HepG2 (cell line): ENCODE measurements around the gene RPS8. TPM values are rescaled to one million over a fixed set of nuclear protein-coding genes. Genes with fewer than 3 reads are reported as not detected.
A peak's percentile ranks its signal among the peaks of the same experiment; 100 is the strongest.

Source experiments
- ARNTL ChIP-seq: sonication (generic); formaldehyde crosslinking; IDR thresholded peaks from 2 replicates; pipeline ENCODE4 v1.4.0; 2020; ENCODE audit warnings: mild to moderate bottlenecking, missing genetic modification reagents
- BRCA1 ChIP-seq: sonication (generic); formaldehyde crosslinking; IDR thresholded peaks from 2 replicates; pipeline ENCODE4 v1.4.0; 2020; ENCODE audit warnings: missing genetic modification reagents
- CENPX ChIP-seq: sonication (generic); formaldehyde crosslinking; IDR thresholded peaks from 2 replicates; pipeline ENCODE4 v1.9.0; 2021; ENCODE audit warnings: mild to moderate bottlenecking, missing genetic modification reagents, moderate library complexity
- CSRNP1 ChIP-seq: sonication (generic); formaldehyde crosslinking; IDR thresholded peaks from 2 replicates; pipeline ENCODE4 v1.8.1; 2023; ENCODE audit warnings: mild to moderate bottlenecking, missing genetic modification reagents
- ERF ChIP-seq: IDR thresholded peaks from 2 replicates; pipeline ENCODE4 v1.6.1; 2018; ENCODE audit warnings: missing biosample characterization, missing genetic modification reagents
- HNF1B ChIP-seq: sonication (generic); formaldehyde crosslinking; IDR thresholded peaks from 2 replicates; pipeline ENCODE4 v1.5.1; 2020; ENCODE audit warnings: mild to moderate bottlenecking, moderate library complexity, missing genetic modification reagents
- KMT2B ChIP-seq: IDR thresholded peaks from 2 replicates; pipeline ENCODE4 v1.6.1; 2016; ENCODE audit warnings: missing genetic modification reagents, missing compliant biosample characterization
- REL ChIP-seq: sonication (generic); formaldehyde crosslinking; conservative IDR thresholded peaks from 2 replicates; pipeline ENCODE4 v1.8.0; 2022; ENCODE audit warnings: mild to moderate bottlenecking, missing genetic modification reagents, moderate library complexity
- TSC22D2 ChIP-seq: sonication (generic); formaldehyde crosslinking; IDR thresholded peaks from 2 replicates; pipeline ENCODE4 v1.5.1; 2020; ENCODE audit warnings: missing genetic modification reagents, mild to moderate bottlenecking, borderline replicate concordance
- ZNF280B ChIP-seq: sonication (generic); formaldehyde crosslinking; IDR thresholded peaks from 2 replicates; pipeline ENCODE4 v1.5.0; 2020; ENCODE audit warnings: missing genetic modification reagents, mild to moderate bottlenecking, borderline replicate concordance
- ZNF331 ChIP-seq: sonication (generic); formaldehyde crosslinking; IDR thresholded peaks from 2 replicates; pipeline ENCODE4 v1.4.0; 2020; ENCODE audit warnings: missing genetic modification reagents
- ZNF337 ChIP-seq: sonication (generic); formaldehyde crosslinking; IDR thresholded peaks from 2 replicates; pipeline ENCODE4 v1.5.1; 2020; ENCODE audit warnings: missing genetic modification reagents, low read depth, mild to moderate bottlenecking, borderline replicate concordance
- ZNF615 ChIP-seq: sonication (generic); formaldehyde crosslinking; IDR thresholded peaks from 2 replicates; pipeline ENCODE4 v1.5.0; 2020; ENCODE audit warnings: mild to moderate bottlenecking, missing genetic modification reagents, borderline replicate concordance
- ZNF709 ChIP-seq: sonication (generic); formaldehyde crosslinking; IDR thresholded peaks from 2 replicates; pipeline ENCODE4 v1.5.0; 2020; ENCODE audit warnings: mild to moderate bottlenecking, missing genetic modification reagents
- polyA plus RNA-seq, 8 experiments: library from polyadenylated mRNA; depleted of rRNA in 3 of 8; stranded (reverse) in 7 of 8; unstranded in 1 of 8; fragments of >200 nt; fragmentation: Illumina TruSeq in 4 of 8; extraction: Trizol in 4 of 8; gene quantifications; 2 replicates each; pipeline versions ENCODE4 v1.2.1 to v1.2.3, GENCODE V29; 2011 to 2016; ENCODE audit warnings: low read depth in 4 of 8, missing spikeins in 1 of 8, mixed read lengths in 1 of 8; ENCODE audit not compliant: insufficient read depth in 1 of 8
- total RNA-seq, 5 experiments: library from RNA; depleted of rRNA; stranded (reverse); fragments of >200 nt; fragmentation: Illumina TruSeq; extraction: Trizol; gene quantifications; 2 replicates each; pipeline ENCODE4 v1.2.3, GENCODE V29; 2016; ENCODE audit warnings: low read depth in 1 of 5
- TF ChIP-seq, protein P1 (sequence below): sonication (generic); formaldehyde crosslinking; IDR thresholded peaks from 2 replicates; pipeline ENCODE4 v1.5.1; 2020; ENCODE audit warnings: missing genetic modification reagents, mild to moderate bottlenecking, borderline replicate concordance
- TF ChIP-seq, protein P2 (sequence below), 2 experiments: sonication (generic) in 1 of 2; formaldehyde crosslinking in 1 of 2; IDR thresholded peaks; 2 replicates each; pipeline versions ENCODE4 v1.5.1 to v1.6.1; 2011 to 2020; ENCODE audit warnings: borderline replicate concordance in 1 of 2, low read depth in 1 of 2, low read length in 1 of 2, mild to moderate bottlenecking in 1 of 2, missing genetic modification reagents in 1 of 2, moderate library complexity in 1 of 2
- TF ChIP-seq, protein P3 (sequence below): sonication (generic); formaldehyde crosslinking; IDR thresholded peaks from 2 replicates; pipeline ENCODE4 v1.4.0; 2020; ENCODE audit warnings: missing genetic modification reagents

RPS8 gene
- total and polyA plus RNA-seq, 2 of the 13 experiments (the other 11 are each of a cell fraction or from before 2014, with no cell fraction given): 2,628 to 2,822 TPM

GRCh38 chr1:44775078-44775929 is at the start of gene RPS8 (continued):
- TF ChIP-seq BRCA1 (peak; percentile 84), ZNF709 (CRISPR knock-in tag) (no peak; the same call in 1 of the 2 replicates), CSRNP1 (CRISPR knock-in tag) (peak; percentile 48; the same call in 1 of the 2 replicates), ZNF280B (no peak), ZNF337 (CRISPR knock-in tag) (no peak; the same call in 1 of the 2 replicates), HNF1B (CRISPR knock-in tag) (peak; percentile 69; the same call in 1 of the 2 replicates), CENPX (no peak), KMT2B (CRISPR knock-in tag) (peak; percentile 91), ZNF615 (CRISPR knock-in tag) (peak; percentile 82; the same call in 1 of the 2 replicates), ERF (CRISPR knock-in tag) (peak; percentile 96), ZNF331 (CRISPR knock-in tag) (peak; percentile 77), ARNTL (CRISPR knock-in tag) (peak; percentile 50), TSC22D2 (CRISPR knock-in tag) (no peak), REL (CRISPR knock-in tag) (no peak; the same call in 1 of the 2 replicates)
- TF ChIP-seq, protein P1, sequence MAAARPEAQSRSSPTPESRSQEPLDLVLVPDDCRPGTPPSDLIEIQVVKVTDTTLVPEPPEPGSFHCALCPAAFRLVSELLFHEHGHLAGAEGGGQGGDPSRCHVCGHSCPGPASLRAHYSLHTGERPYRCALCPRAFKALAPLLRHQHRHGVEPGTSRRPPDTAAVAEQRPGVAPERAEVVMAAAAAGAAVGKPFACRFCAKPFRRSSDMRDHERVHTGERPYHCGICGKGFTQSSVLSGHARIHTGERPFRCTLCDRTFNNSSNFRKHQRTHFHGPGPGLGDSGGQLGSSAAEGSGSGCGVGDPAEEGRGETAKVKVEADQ: no peak; the same call in 1 of the 2 replicates
- TF ChIP-seq, protein P2, sequence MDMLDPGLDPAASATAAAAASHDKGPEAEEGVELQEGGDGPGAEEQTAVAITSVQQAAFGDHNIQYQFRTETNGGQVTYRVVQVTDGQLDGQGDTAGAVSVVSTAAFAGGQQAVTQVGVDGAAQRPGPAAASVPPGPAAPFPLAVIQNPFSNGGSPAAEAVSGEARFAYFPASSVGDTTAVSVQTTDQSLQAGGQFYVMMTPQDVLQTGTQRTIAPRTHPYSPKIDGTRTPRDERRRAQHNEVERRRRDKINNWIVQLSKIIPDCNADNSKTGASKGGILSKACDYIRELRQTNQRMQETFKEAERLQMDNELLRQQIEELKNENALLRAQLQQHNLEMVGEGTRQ (IDR thresholded peaks at IDR 0.05; ENCODE audit: low read depth, low read length): no peak
- TF ChIP-seq, protein P2 (CRISPR knock-in tag; IDR thresholded peaks at IDR 0.05; ENCODE audit: borderline replicate concordance): 0 out of 2 replicates have a peak, but pooled peaks have one; percentile 15
- TF ChIP-seq, protein P3, sequence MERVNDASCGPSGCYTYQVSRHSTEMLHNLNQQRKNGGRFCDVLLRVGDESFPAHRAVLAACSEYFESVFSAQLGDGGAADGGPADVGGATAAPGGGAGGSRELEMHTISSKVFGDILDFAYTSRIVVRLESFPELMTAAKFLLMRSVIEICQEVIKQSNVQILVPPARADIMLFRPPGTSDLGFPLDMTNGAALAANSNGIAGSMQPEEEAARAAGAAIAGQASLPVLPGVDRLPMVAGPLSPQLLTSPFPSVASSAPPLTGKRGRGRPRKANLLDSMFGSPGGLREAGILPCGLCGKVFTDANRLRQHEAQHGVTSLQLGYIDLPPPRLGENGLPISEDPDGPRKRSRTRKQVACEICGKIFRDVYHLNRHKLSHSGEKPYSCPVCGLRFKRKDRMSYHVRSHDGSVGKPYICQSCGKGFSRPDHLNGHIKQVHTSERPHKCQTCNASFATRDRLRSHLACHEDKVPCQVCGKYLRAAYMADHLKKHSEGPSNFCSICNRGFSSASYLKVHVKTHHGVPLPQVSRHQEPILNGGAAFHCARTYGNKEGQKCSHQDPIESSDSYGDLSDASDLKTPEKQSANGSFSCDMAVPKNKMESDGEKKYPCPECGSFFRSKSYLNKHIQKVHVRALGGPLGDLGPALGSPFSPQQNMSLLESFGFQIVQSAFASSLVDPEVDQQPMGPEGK: peak; percentile 39; the same call in 1 of the 2 replicates
